PC-9 (cell line): Measurements from ENCODE around the gene KCNJ2. TPM values are rescaled to one million over a fixed set of nuclear protein-coding genes. Genes with fewer than 3 reads are reported as not detected.

Experiments used
- BruUV-seq: library from RNA; stranded (reverse); fragments of 400-500 nt; replicated peaks from 2 replicates; lab custom pipeline; 2021; lab: Mats Ljungman, UMichigan
- CTCF ChIA-PET: fragments of 300-600 bp; sonication (Branson Sonifier 250); formaldehyde crosslinking; loops from one replicate; lab custom pipeline; 2022; ENCODE audit warnings: antibody characterized with exemption; lab: Charles Lee
- POLR2A ChIA-PET: fragments of 300-600 bp; sonication (Branson Sonifier 250); formaldehyde crosslinking; loops from one replicate; lab custom pipeline; 2022; ENCODE audit warnings: antibody characterized with exemption; ENCODE audit not compliant: unreplicated experiment; lab: Charles Lee
- DNase-seq, 2 experiments: peaks; one replicate each; pipeline versions ENCODE4 v3.0.0 to v3.0.0-alpha.2; 2015 to 2022; ENCODE audit warnings: mixed read lengths in 1 of 2
- H2AFZ ChIP-seq: fragments of 200-600 bp; sonication (generic); 2 replicates; pipeline ENCODE4 v1.8.1; 2017; ENCODE audit warnings: antibody characterized with exemption
- H3F3A ChIP-seq: fragments of 200-600 bp; sonication (generic); 2 replicates; pipeline ENCODE4 v1.8.1; 2017; ENCODE audit warnings: antibody characterized with exemption, mild to moderate bottlenecking, low read depth; ENCODE audit not compliant: insufficient read depth
- H3K27ac ChIP-seq: fragments of 200-600 bp; sonication (generic); 2 replicates; pipeline ENCODE4 v1.6.1; 2016; ENCODE audit warnings: mixed run types
- H3K27me3 ChIP-seq: fragments of 200-600 bp; sonication (generic); 2 replicates; pipeline ENCODE4 v1.6.1; 2016; ENCODE audit warnings: low read depth, mixed run types; ENCODE audit not compliant: insufficient read depth
- H3K36me3 ChIP-seq: fragments of 200-600 bp; sonication (generic); 2 replicates; pipeline ENCODE4 v1.6.1; 2016; ENCODE audit warnings: low read depth, mixed run types
- H3K4me1 ChIP-seq: fragments of 200-600 bp; sonication (generic); replicated peaks from 2 replicates; pipeline ENCODE4 v1.6.1; 2016; ENCODE audit warnings: mixed run types; ENCODE audit not compliant: insufficient read depth
- H3K4me2 ChIP-seq: fragments of 200-600 bp; sonication (generic); 2 replicates; pipeline ENCODE4 v1.6.1; 2017; ENCODE audit warnings: mixed run types
- H3K4me3 ChIP-seq: fragments of 200-600 bp; sonication (generic); 2 replicates; pipeline ENCODE4 v1.6.1; 2016; ENCODE audit warnings: mixed run types
- H3K79me2 ChIP-seq: fragments of 200-600 bp; sonication (generic); 2 replicates; pipeline ENCODE4 v1.6.1; 2017; ENCODE audit warnings: low read depth, mixed run types
- H3K9me2 ChIP-seq: fragments of 200-600 bp; sonication (generic); 2 replicates; pipeline ENCODE4 v1.8.1; 2017; ENCODE audit warnings: mild to moderate bottlenecking; ENCODE audit not compliant: insufficient read depth
- H3K9me3 ChIP-seq: fragments of 200-600 bp; sonication (generic); 2 replicates; pipeline ENCODE4 v1.8.1; 2016; ENCODE audit warnings: low read depth; ENCODE audit not compliant: insufficient read depth
- H4K20me1 ChIP-seq: fragments of 200-600 bp; sonication (generic); 2 replicates; pipeline ENCODE4 v1.8.1; 2017; ENCODE audit not compliant: insufficient read depth
- EZH2 ChIP-seq: fragments of 200-600 bp; sonication (generic); IDR thresholded peaks from 2 replicates; pipeline ENCODE4 v1.8.0; 2017; ENCODE audit warnings: antibody characterized with exemption, low read depth
- intact Hi-C: fragments of 100-400 bp; cut with micrococcal nuclease; formaldehyde crosslinking; loops from one replicate; pipeline ENCODE4 v1.10.0; 2022; ENCODE audit not compliant: unreplicated experiment
- total RNA-seq: library from RNA; stranded (reverse); gene quantifications from 2 replicates; pipeline ENCODE4 v1.2.3, GENCODE V29; 2021
- TF ChIP-seq, protein P1 (sequence below): fragments of 200-600 bp; sonication (generic); conservative IDR thresholded peaks from 2 replicates; pipeline ENCODE4 v1.6.1; 2017; ENCODE audit warnings: mixed run types, antibody characterized with exemption, mild to moderate bottlenecking, moderate library complexity

KCNJ2 gene
- total RNA-seq, 1 experiment from 2014 or later, result not detected

- Histone ChIP-seq H3K27ac (no peak overlapping the region), H3K36me3 (no peaks in the 10 kb centered on the region), H3F3A (no peaks in the 10 kb centered on the region), H3K79me2 (no peaks in the 10 kb centered on the region), H3K9me3 (no peaks in the 10 kb centered on the region), H2AFZ (0 out of 2 replicates have a peak overlapping the region, but pooled peaks have one; percentile 17), H3K4me1 (no peaks in the 10 kb centered on the region), H3K9me2 (no peaks in the 10 kb centered on the region), H4K20me1 (no peaks in the 10 kb centered on the region), H3K4me3 (no peak overlapping the region), H3K27me3 (no peaks in the 10 kb centered on the region), H3K4me2 (no peak overlapping the region)
- DNase-seq, result no peak
- ChIA-PET CTCF (no interaction called here), POLR2A (no interaction called here)
- no TSS peak for BruUV-seq
- intact Hi-C loops, result no loop called here
- TF ChIP-seq, protein P1, sequence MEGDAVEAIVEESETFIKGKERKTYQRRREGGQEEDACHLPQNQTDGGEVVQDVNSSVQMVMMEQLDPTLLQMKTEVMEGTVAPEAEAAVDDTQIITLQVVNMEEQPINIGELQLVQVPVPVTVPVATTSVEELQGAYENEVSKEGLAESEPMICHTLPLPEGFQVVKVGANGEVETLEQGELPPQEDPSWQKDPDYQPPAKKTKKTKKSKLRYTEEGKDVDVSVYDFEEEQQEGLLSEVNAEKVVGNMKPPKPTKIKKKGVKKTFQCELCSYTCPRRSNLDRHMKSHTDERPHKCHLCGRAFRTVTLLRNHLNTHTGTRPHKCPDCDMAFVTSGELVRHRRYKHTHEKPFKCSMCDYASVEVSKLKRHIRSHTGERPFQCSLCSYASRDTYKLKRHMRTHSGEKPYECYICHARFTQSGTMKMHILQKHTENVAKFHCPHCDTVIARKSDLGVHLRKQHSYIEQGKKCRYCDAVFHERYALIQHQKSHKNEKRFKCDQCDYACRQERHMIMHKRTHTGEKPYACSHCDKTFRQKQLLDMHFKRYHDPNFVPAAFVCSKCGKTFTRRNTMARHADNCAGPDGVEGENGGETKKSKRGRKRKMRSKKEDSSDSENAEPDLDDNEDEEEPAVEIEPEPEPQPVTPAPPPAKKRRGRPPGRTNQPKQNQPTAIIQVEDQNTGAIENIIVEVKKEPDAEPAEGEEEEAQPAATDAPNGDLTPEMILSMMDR, result no peak
- TF ChIP-seq EZH2, result no peak
These were observed 38.9 kb downstream of the KCNJ2 start for GRCh38 chr17:70208080-70208794.

DNA sequence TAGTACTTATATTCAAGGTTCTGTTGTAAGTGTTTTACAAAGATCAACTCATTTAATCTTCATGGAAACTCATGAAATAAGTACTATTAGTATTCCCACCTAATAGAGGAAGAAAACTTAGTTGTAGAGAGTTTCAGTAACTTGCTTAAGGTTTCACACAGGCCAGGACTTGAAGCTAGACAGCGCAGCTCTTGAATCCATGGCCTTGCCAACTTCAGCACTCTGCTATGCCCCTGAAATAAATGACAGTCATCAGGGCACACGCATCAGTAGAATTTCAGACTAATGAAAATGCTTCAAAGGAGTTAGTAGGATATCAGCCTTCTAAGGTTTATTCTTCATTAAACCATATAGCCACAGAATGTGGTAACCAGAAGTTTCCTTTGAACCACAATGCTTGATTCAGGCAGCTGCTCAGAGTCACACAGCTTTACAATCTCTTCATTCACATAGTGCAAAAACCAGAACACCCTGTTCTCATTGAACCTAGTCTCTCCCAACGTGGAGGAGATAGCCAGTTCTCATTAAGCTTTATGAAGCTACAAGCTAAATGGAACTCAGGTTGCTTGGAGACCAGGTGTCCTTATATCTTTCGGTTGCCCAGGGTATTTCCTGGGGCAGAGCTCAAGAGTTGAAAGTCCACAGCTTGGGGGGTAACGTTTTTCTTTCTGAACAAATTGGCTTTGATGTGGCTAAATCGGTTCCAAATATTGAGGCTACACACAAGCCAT, 39.7 kb downstream of the KCNJ2 start:
- no peak for DNase-seq
- H4K20me1 ChIP-seq, result no peaks in the 10 kb centered on the region
- no peaks in the 10 kb centered on the region for H3K9me2 ChIP-seq
- no peaks in the 10 kb centered on the region for H3K4me1 ChIP-seq
- H3K4me2 ChIP-seq, result no peak overlapping the region
- no peak overlapping the region for H3K4me3 ChIP-seq
- H3K79me2 ChIP-seq, result no peaks in the 10 kb centered on the region
- H3K27me3 ChIP-seq, result no peaks in the 10 kb centered on the region
- no peaks in the 10 kb centered on the region for H3F3A ChIP-seq
- CTCF ChIA-PET, result no interaction called here
- POLR2A ChIA-PET, result no interaction called here
- no peaks in the 10 kb centered on the region for H3K9me3 ChIP-seq
- no peaks in the 10 kb centered on the region for H3K36me3 ChIP-seq
- TF ChIP-seq, protein P1, result no peak
- no peak for TF ChIP-seq EZH2
- no TSS peak for BruUV-seq
- intact Hi-C loops, result no loop called here
- H2AFZ ChIP-seq, result no peak overlapping the region
- H3K27ac ChIP-seq, result no peak overlapping the region

GRCh38 chr17:70215656-70216055, 46.3 kb downstream of the KCNJ2 start:
- H3K4me2 ChIP-seq, result no peak overlapping the region
- DNase-seq, result no peak
- H3K9me2 ChIP-seq, result no peaks in the 10 kb centered on the region; the same call in 1 of the 2 replicates
- ChIA-PET CTCF (no interaction called here), POLR2A (no interaction called here)
- TF ChIP-seq, protein P1, result no peak
- TF ChIP-seq EZH2, result no peak
- no peaks in the 10 kb centered on the region for H3K36me3 ChIP-seq
- H3K79me2 ChIP-seq, result no peaks in the 10 kb centered on the region
- no peaks in the 10 kb centered on the region for H3K4me1 ChIP-seq
- no peaks in the 10 kb centered on the region for H4K20me1 ChIP-seq
- H3K27ac ChIP-seq, result no peak overlapping the region
- no peaks in the 10 kb centered on the region for H3F3A ChIP-seq
- no peak overlapping the region for H2AFZ ChIP-seq
- intact Hi-C loops, result loop anchor here (10.0 kb wide), 1 partner anchor 59 kb away; no protein-coding TSS in a partner anchor
- H3K9me3 ChIP-seq, result no peaks in the 10 kb centered on the region
- no peaks in the 10 kb centered on the region for H3K27me3 ChIP-seq
- no peak overlapping the region for H3K4me3 ChIP-seq
- BruUV-seq, result no TSS peak
